Measurements from ENCODE around the gene IGFALS.

The IGFALS gene

GRCh38 chr16:1763521-1764511 is 29.7 kb downstream of the IGFALS start:
- ATAC-seq (replicated peaks) (no peak), DNase-seq (no peak)
- H3K9me3 Mint-ChIP-seq = no peaks in the 10 kb centered on the region
- H3K27ac Mint-ChIP-seq = no peak overlapping the region
- H3K36me3 Mint-ChIP-seq = peaks cover 47 to 52% of the 10 kb centered on the region in 2 donors
- no peaks in the 10 kb centered on the region for H3K27me3 Mint-ChIP-seq
- peaks cover 2 to 11% of the 10 kb centered on the region in 2 donors for H3K4me1 Mint-ChIP-seq
- no peak overlapping the region for H3K4me3 Mint-ChIP-seq

- no peak overlapping the region for H3K4me3 Mint-ChIP-seq
- H3K36me3 Mint-ChIP-seq = peaks cover 43 to 46% of the 10 kb centered on the region in 2 donors
- H3K9me3 Mint-ChIP-seq = no peaks in the 10 kb centered on the region
- peaks cover 1 to 3% of the 10 kb centered on the region in 2 donors for H3K4me1 Mint-ChIP-seq
- no peak for ATAC-seq (replicated peaks)
- no peaks in the 10 kb centered on the region for H3K27me3 Mint-ChIP-seq
- no peak for DNase-seq
- H3K27ac Mint-ChIP-seq = peak overlapping the region; percentile 84
Measured at GRCh38 chr16:1762879-1763520, 30.5 kb downstream of the IGFALS start.

- ATAC-seq (replicated peaks) = no peak
- Mint-ChIP-seq H3K27ac (peak overlapping the region; percentile 84), H3K36me3 (peaks cover 43 to 49% of the 10 kb centered on the region in 2 donors), H3K9me3 (no peaks in the 10 kb centered on the region), H3K27me3 (no peaks in the 10 kb centered on the region), H3K4me3 (no peak overlapping the region), H3K4me1 (peaks cover 0 to 3% of the 10 kb centered on the region in 2 donors)
- DNase-seq = no peak
Measured at GRCh38 chr16:1762196-1762878, 31.2 kb downstream of the IGFALS start.

GRCh38 chr16:1761751-1762150 is 31.8 kb downstream of the IGFALS start:
- H3K4me1 Mint-ChIP-seq = peaks cover 0 to 3% of the 10 kb centered on the region in 2 donors
- no peak overlapping the region for H3K27ac Mint-ChIP-seq
- ATAC-seq (replicated peaks) = no peak
- H3K4me3 Mint-ChIP-seq = no peak overlapping the region
- H3K9me3 Mint-ChIP-seq = no peaks in the 10 kb centered on the region
- DNase-seq = no peak
- H3K36me3 Mint-ChIP-seq = peaks cover 44 to 46% of the 10 kb centered on the region in 2 donors
- H3K27me3 Mint-ChIP-seq = no peaks in the 10 kb centered on the region

- H3K27ac Mint-ChIP-seq = peak overlapping the region; percentile 47
- ATAC-seq (replicated peaks) (no peak), DNase-seq (no peak)
- no peaks in the 10 kb centered on the region for H3K9me3 Mint-ChIP-seq
- no peak overlapping the region for H3K4me3 Mint-ChIP-seq
- H3K36me3 Mint-ChIP-seq = peaks cover 44 to 49% of the 10 kb centered on the region in 2 donors
- peaks cover 0 to 3% of the 10 kb centered on the region in 2 donors for H3K4me1 Mint-ChIP-seq
- no peaks in the 10 kb centered on the region for H3K27me3 Mint-ChIP-seq
Measured at GRCh38 chr16:1760911-1761310, 32.6 kb downstream of the IGFALS start.

- ATAC-seq (replicated peaks) = no peak
- Mint-ChIP-seq H3K36me3 (peaks cover 55% of the 10 kb centered on the region in 2 donors), H3K27me3 (no peaks in the 10 kb centered on the region), H3K27ac (no peak overlapping the region), H3K9me3 (no peaks in the 10 kb centered on the region), H3K4me1 (peaks cover 0 to 3% of the 10 kb centered on the region in 2 donors), H3K4me3 (no peak overlapping the region)
- DNase-seq = no peak
Measured at GRCh38 chr16:1759511-1759910, 34.0 kb downstream of the IGFALS start.

- Mint-ChIP-seq H3K4me3 (no peak overlapping the region), H3K27ac (no peak overlapping the region), H3K4me1 (peaks cover 0 to 3% of the 10 kb centered on the region in 2 donors), H3K36me3 (peaks cover 58 to 59% of the 10 kb centered on the region in 2 donors), H3K27me3 (no peaks in the 10 kb centered on the region), H3K9me3 (no peaks in the 10 kb centered on the region)
- DNase-seq (no peak), ATAC-seq (replicated peaks) (no peak)
Measured at GRCh38 chr16:1758923-1759322, 34.6 kb downstream of the IGFALS start.

GRCh38 chr16:1757714-1758461 is 35.6 kb downstream of the IGFALS start:
- no peak for DNase-seq
- no peak for ATAC-seq (replicated peaks)
- Mint-ChIP-seq H3K4me3 (no peak overlapping the region), H3K27me3 (no peaks in the 10 kb centered on the region), H3K9me3 (no peaks in the 10 kb centered on the region), H3K27ac (peak overlapping the region; percentile 62), H3K36me3 (peaks cover 56 to 57% of the 10 kb centered on the region in 2 donors), H3K4me1 (peaks cover 0 to 3% of the 10 kb centered on the region in 2 donors)

- Mint-ChIP-seq H3K9me3 (no peaks in the 10 kb centered on the region), H3K27ac (peak overlapping the region; percentile 37), H3K36me3 (peaks cover 43 to 52% of the 10 kb centered on the region in 2 donors), H3K4me1 (peaks cover 0 to 1% of the 10 kb centered on the region in 2 donors), H3K4me3 (no peak overlapping the region), H3K27me3 (no peaks in the 10 kb centered on the region)
- ATAC-seq (replicated peaks) = no peak
- DNase-seq = no peak
Measured at GRCh38 chr16:1754204-1754603, 39.3 kb downstream of the IGFALS start.

- DNase-seq (no peak), ATAC-seq (replicated peaks) (no peak)
- H3K9me3 Mint-ChIP-seq = no peaks in the 10 kb centered on the region
- H3K27me3 Mint-ChIP-seq = no peaks in the 10 kb centered on the region
- no peak overlapping the region for H3K27ac Mint-ChIP-seq
- no peak overlapping the region for H3K4me3 Mint-ChIP-seq
- H3K4me1 Mint-ChIP-seq = peaks cover 0 to under 1% of the 10 kb centered on the region in 2 donors
- peaks cover 39 to 50% of the 10 kb centered on the region in 2 donors for H3K36me3 Mint-ChIP-seq
Measured at GRCh38 chr16:1752853-1753252, 40.7 kb downstream of the IGFALS start.

GRCh38 chr16:1751946-1752345 is 41.6 kb downstream of the IGFALS start:
- DNase-seq (no peak), ATAC-seq (replicated peaks) (no peak)
- no peak overlapping the region for H3K27ac Mint-ChIP-seq
- H3K4me3 Mint-ChIP-seq = no peak overlapping the region
- no peaks in the 10 kb centered on the region for H3K4me1 Mint-ChIP-seq
- peaks cover 35 to 50% of the 10 kb centered on the region in 2 donors for H3K36me3 Mint-ChIP-seq
- H3K27me3 Mint-ChIP-seq = no peaks in the 10 kb centered on the region
- no peaks in the 10 kb centered on the region for H3K9me3 Mint-ChIP-seq

- Mint-ChIP-seq H3K27me3 (no peaks in the 10 kb centered on the region), H3K27ac (no peak overlapping the region), H3K4me1 (peaks cover 0 to 3% of the 10 kb centered on the region in 2 donors), H3K36me3 (peaks cover 21 to 50% of the 10 kb centered on the region in 2 donors), H3K9me3 (no peaks in the 10 kb centered on the region), H3K4me3 (no peak overlapping the region)
- ATAC-seq (replicated peaks) (no peak), DNase-seq (no peak)
Measured at GRCh38 chr16:1749152-1750117, 44.1 kb downstream of the IGFALS start.

GRCh38 chr16:1747934-1748333 is 45.6 kb downstream of the IGFALS start:
- H3K27ac Mint-ChIP-seq = no peak overlapping the region
- H3K4me1 Mint-ChIP-seq = peaks cover 0 to 3% of the 10 kb centered on the region in 2 donors
- DNase-seq (no peak), ATAC-seq (replicated peaks) (no peak)
- H3K4me3 Mint-ChIP-seq = no peak overlapping the region
- peaks cover 23 to 51% of the 10 kb centered on the region in 2 donors for H3K36me3 Mint-ChIP-seq
- H3K9me3 Mint-ChIP-seq = no peaks in the 10 kb centered on the region
- H3K27me3 Mint-ChIP-seq = no peaks in the 10 kb centered on the region
